Thoracic aorta (tissue), 2 donors: ENCODE measurements around the gene SHC1. TPM values are rescaled to one million over a fixed set of nuclear protein-coding genes. Genes with fewer than 3 reads are reported as not detected.

Source experiments
- ATAC-seq: fragments of 150-250 bp; one replicate; pipeline ENCODE4 v1.8.0; 2017; ENCODE audit warnings: low read depth; ENCODE audit not compliant: insufficient number of reproducible peaks, low FRiP score
- DNase-seq: peaks from one replicate; pipeline ENCODE4 v3.0.0-alpha.2; 2020; ENCODE audit warnings: low spot score
- H3K27ac ChIP-seq, 2 donors: fragments of 200-600 bp; sonication (generic); 1 replicate in 1 of 2; 2 replicates in 1 of 2; pipeline ENCODE4 v1.5.1; 2016; ENCODE audit warnings: mild to moderate bottlenecking in 2 of 2, moderate library complexity in 2 of 2
- H3K27me3 ChIP-seq: fragments of 200-600 bp; sonication (generic); replicated peaks from 2 replicates; pipeline ENCODE4 v1.6.0; 2016; ENCODE audit warnings: mild to moderate bottlenecking; ENCODE audit not compliant: insufficient read depth
- H3K36me3 ChIP-seq: fragments of 200-600 bp; sonication (generic); one replicate; pipeline ENCODE4 v1.5.1; 2016
- H3K4me1 ChIP-seq, 2 donors: fragments of 200-600 bp; sonication (generic); 1 replicate in 1 of 2; 2 replicates in 1 of 2; pipeline versions ENCODE4 v1.5.1 to v1.6.0; 2016; ENCODE audit warnings: low read depth in 2 of 2, mild to moderate bottlenecking in 1 of 2; ENCODE audit not compliant: control insufficient read depth in 1 of 2
- H3K4me3 ChIP-seq: fragments of 200-600 bp; sonication (generic); 2 replicates; pipeline ENCODE4 v1.5.1; 2016; ENCODE audit warnings: mild to moderate bottlenecking
- H3K9me3 ChIP-seq: fragments of 200-600 bp; sonication (generic); 2 replicates; pipeline ENCODE4 v1.5.1; 2016
- CTCF ChIP-seq: fragments of 200-600 bp; sonication (generic); IDR thresholded peaks from one replicate; pipeline ENCODE4 v1.5.1; 2019; ENCODE audit warnings: antibody characterized with exemption
- total RNA-seq, 2 donors: library from RNA; depleted of rRNA; stranded (reverse); fragments of >200 nt; gene quantifications; one replicate each; pipeline versions ENCODE4 v1.1.0 to v1.2.3, GENCODE V29; 2016

Gene SHC1
- total RNA-seq, 2 donors from 2014 or later: 129 to 174 TPM

- Histone ChIP-seq H3K27me3 (no peaks in the 10 kb centered on the region), H3K27ac (peak overlapping the region; percentile 96 to 98), H3K9me3 (no peaks in the 10 kb centered on the region), H3K4me1 (peaks cover 11 to 35% of the 10 kb centered on the region in 2 donors), H3K4me3 (peak overlapping the region; percentile 79), H3K36me3 (no peaks in the 10 kb centered on the region)
- no peak for DNase-seq
- no peak for TF ChIP-seq CTCF
- no peak for ATAC-seq
Observed at GRCh38 chr1:154937988-154938386, 32.6 kb downstream of the SHC1 start.

GRCh38 chr1:154937085-154937987 is 33.2 kb downstream of the SHC1 start:
- peak; percentile 81 for DNase-seq
- peak; percentile 83 for ATAC-seq
- H3K36me3 ChIP-seq: no peaks in the 10 kb centered on the region
- H3K9me3 ChIP-seq: no peaks in the 10 kb centered on the region
- peaks cover 11 to 35% of the 10 kb centered on the region in 2 donors for H3K4me1 ChIP-seq
- peak; percentile 58 for TF ChIP-seq CTCF
- H3K4me3 ChIP-seq: peak overlapping the region; percentile 79
- H3K27me3 ChIP-seq: no peaks in the 10 kb centered on the region
- peak overlapping the region; percentile 96 to 98 for H3K27ac ChIP-seq

GRCh38 chr1:154936555-154937084 is 33.9 kb downstream of the SHC1 start, which contains the start of gene PMVK:
TSS of gene PMVK (minus strand) at chr1:154936719. CDS start at chr1:154936685, 34 bp downstream.
- ATAC-seq: peak; percentile 88
- Histone ChIP-seq H3K4me1 (peaks cover 11 to 35% of the 10 kb centered on the region in 2 donors), H3K27ac (peak within 1 kb of the TSS; percentile 96 to 98)

GRCh38 chr1:154935749-154936554 is 34.6 kb downstream of the SHC1 start:
- no peak for TF ChIP-seq CTCF
- Histone ChIP-seq H3K27ac (peak overlapping the region; percentile 96 to 98), H3K4me3 (peak overlapping the region; percentile 79), H3K27me3 (no peaks in the 10 kb centered on the region), H3K36me3 (no peaks in the 10 kb centered on the region), H3K4me1 (peaks cover 11 to 35% of the 10 kb centered on the region in 2 donors), H3K9me3 (no peaks in the 10 kb centered on the region)
- peak; percentile 4 for ATAC-seq
- DNase-seq: no peak

More at GRCh38 chr1:154936555-154937084, 33.9 kb downstream of the SHC1 start, which contains the start of gene PMVK:
- Histone ChIP-seq H3K4me3 (peak within 1 kb of the TSS; percentile 79), H3K36me3 (no peaks in the 10 kb centered on the region), H3K27me3 (no peaks in the 10 kb centered on the region), H3K9me3 (no peaks in the 10 kb centered on the region)
- no peak for TF ChIP-seq CTCF
- peak; percentile 91 for DNase-seq
